ENCODE measurements around the gene CCR5AS.

The CCR5AS gene

DNA sequence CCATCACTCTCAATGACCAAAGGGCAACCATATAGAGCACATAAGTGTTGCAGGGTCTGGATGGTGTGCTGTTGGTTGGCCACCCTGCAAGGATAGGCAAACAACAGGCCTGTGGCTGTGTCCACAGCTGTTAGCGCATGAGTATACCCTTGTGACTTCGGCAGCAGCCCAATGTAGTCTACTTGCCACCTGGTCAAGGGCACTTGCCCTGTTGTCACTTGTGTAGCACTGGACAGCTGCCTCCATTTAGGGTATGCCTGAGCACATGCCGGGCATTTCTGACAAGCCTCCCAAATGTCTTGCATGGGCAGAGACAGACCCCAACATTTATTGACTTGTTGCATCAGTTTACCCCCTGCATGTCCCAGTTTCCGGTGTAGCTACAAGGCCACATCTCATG lies 12.9 kb upstream of the CCR5AS start:
- Mint-ChIP-seq H3K27ac (no peak overlapping the region), H3K9me3 (no peaks in the 10 kb centered on the region), H3K4me3 (no peak overlapping the region), H3K4me1 (ENCODE audit: low read depth) (no peaks in the 10 kb centered on the region), H3K36me3 (ENCODE audit: low read depth) (no peaks in the 10 kb centered on the region), H3K27me3 (ENCODE audit: low read depth) (peaks cover 5% of the 10 kb centered on the region)
- no peak for DNase-seq (ENCODE audit: low spot score)

DNA sequence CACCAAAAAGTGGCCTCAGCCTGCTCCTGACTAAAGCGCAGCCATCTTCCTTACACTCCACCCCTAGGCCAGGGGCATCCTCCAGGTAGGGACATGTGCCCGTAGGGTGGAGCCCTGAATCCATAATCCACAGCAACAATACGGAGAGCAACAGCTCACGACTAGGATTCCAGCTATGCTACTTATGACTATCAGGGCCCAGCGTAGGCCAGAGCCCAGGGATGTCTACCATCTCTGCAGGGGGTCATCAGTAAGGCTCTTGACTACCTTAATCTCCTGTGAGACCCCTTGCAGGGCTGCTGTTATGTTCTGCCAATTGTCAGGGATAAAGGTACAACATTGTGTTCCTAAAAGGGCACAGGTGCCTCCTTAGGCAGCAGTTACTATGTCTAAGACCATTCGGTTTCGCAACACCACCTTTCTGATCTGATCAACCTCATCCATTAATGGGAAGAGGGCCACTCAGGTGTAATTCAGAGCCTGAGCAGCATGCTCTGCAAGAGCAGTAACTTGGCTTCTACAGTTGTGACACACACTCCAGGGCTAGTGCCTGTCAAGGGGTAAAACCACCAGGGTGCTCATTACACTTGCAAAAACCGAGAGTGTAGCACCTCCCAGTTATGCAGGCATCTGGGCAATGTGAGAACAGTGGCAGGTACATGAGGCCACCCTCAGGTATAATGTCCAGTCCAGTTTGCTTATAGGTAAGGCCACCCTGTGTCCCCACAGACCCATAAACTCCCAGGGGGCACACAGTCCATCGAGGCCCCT lies 11.2 kb upstream of the CCR5AS start:
- H3K27ac Mint-ChIP-seq = no peak overlapping the region
- no peak for DNase-seq (ENCODE audit: low spot score)
- H3K36me3 Mint-ChIP-seq (ENCODE audit: low read depth) = no peaks in the 10 kb centered on the region
- no peak overlapping the region for H3K4me3 Mint-ChIP-seq
- peaks cover 5% of the 10 kb centered on the region for H3K27me3 Mint-ChIP-seq (ENCODE audit: low read depth)
- H3K4me1 Mint-ChIP-seq (ENCODE audit: low read depth) = no peaks in the 10 kb centered on the region
- no peaks in the 10 kb centered on the region for H3K9me3 Mint-ChIP-seq

DNA sequence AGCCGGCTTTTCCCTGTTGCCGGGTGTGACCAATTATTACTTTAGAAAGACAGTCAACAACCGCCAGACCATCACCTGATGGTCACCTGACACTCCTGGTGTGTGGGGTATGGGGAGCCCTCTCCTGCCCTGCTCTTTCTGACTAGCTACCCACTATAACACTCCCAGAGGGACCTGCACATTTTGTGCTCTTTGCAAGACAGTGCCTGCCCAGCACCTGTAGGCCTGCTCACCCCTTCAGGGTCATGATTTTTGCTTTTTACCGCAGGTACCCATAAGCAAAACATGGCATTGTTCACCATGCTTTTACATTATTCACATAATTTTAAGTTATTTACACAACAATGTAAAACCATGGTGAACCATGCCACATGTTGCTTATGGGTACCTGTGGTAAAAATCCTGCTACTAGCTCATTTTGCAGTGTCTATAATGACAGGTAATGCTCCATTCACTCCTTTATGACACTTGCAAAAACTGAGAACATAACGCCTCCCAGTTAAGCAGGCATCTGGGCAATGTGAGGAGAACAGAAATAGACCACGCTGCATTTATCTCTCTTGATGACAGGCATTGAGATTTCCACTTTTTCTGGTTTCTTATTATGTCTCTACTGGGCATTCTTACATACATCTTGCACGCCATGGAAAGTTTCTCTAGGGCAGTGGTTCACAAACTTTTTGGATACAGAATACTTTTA lies 10.1 kb upstream of the CCR5AS start:
- no peak for DNase-seq (ENCODE audit: low spot score)
- Mint-ChIP-seq H3K36me3 (ENCODE audit: low read depth) (no peaks in the 10 kb centered on the region), H3K4me1 (ENCODE audit: low read depth) (no peaks in the 10 kb centered on the region), H3K9me3 (no peaks in the 10 kb centered on the region), H3K27me3 (ENCODE audit: low read depth) (peaks cover 8% of the 10 kb centered on the region), H3K4me3 (no peak overlapping the region), H3K27ac (no peak overlapping the region)

DNA sequence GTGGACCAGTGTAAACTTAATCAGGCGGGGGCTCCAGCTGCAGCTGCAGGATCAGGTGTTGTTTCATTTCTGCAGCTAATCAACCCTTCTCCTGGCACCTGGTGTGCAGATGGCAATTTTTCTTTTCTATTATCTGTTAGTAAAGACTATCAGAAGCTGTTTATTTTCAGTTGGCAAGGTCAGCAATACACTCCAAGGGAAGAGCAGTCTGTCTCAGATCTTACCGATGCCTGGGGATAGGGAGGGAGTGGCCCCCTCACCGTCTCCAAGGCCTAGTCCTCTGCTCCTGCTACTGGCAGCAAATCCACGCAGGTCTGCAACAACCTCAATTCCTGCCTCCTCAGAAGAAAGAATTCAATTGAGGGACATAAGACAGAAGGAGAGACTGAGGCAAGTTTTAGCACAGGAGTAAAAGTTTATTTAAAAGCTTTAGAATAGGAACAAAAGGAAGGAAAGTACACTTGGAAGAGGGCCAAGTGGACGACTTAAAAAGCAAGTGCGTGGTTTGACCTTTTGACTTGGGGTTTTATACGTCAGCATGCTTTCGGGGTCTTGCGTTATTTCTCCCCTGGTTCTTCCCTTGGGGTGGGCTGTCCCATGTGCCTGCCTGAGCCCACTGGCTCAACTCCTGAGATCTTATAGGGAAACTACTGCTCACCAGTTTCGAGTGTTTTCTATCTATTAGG lies 9.4 kb upstream of the CCR5AS start:
- no peaks in the 10 kb centered on the region for H3K9me3 Mint-ChIP-seq
- H3K27ac Mint-ChIP-seq = no peak overlapping the region
- no peaks in the 10 kb centered on the region for H3K4me1 Mint-ChIP-seq (ENCODE audit: low read depth)
- H3K27me3 Mint-ChIP-seq (ENCODE audit: low read depth) = peaks cover 8% of the 10 kb centered on the region
- H3K36me3 Mint-ChIP-seq (ENCODE audit: low read depth) = no peaks in the 10 kb centered on the region
- DNase-seq (ENCODE audit: low spot score) = no peak
- no peak overlapping the region for H3K4me3 Mint-ChIP-seq

DNA sequence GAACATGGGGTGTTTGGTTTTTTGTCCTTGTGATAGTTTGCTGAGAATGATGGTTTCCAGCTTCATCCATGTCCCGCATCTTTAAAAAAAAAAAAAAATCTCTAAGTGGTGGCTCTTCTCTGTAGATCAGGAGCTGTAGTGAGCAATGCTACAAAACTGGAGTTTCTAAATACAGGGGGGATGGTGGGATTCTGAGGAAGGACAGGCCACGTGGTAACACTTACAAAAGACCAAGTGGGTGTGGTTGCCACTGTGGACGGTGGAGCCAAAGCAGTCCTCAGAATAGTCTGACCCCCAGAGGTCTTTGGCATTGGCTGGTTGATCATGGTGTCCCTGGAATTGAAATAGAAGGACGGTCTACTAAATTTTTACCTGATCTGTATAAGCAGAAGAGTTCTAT lies 7.9 kb upstream of the CCR5AS start:
- Mint-ChIP-seq H3K27me3 (ENCODE audit: low read depth) (peaks cover 10% of the 10 kb centered on the region), H3K36me3 (ENCODE audit: low read depth) (no peaks in the 10 kb centered on the region), H3K27ac (no peak overlapping the region), H3K9me3 (no peaks in the 10 kb centered on the region), H3K4me3 (no peak overlapping the region), H3K4me1 (ENCODE audit: low read depth) (peaks cover 3% of the 10 kb centered on the region)
- DNase-seq (ENCODE audit: low spot score) = no peak

DNA sequence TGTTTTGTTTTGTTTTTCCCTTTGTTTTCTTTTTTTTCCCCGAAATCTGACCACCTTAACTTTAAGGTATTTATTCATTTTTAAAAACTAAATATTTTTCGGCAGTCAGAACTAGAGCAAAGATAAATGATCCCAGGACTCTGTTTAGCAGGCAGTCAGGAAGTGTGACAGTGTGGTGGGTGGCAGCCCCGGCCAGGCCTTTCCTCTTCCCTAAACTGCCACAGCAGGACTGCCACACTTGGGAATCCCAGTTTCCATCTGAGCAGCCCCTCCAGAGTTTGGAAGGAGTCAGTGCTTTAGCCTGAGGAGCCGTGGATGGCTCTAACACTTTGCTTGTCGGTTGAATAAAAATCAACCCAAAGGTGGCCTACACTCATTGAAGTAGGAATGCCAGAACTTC lies 7.1 kb upstream of the CCR5AS start:
- H3K9me3 Mint-ChIP-seq = no peaks in the 10 kb centered on the region
- no peak overlapping the region for H3K4me3 Mint-ChIP-seq
- no peaks in the 10 kb centered on the region for H3K36me3 Mint-ChIP-seq (ENCODE audit: low read depth)
- H3K27ac Mint-ChIP-seq = no peak overlapping the region
- H3K4me1 Mint-ChIP-seq (ENCODE audit: low read depth) = peaks cover 6% of the 10 kb centered on the region
- DNase-seq (ENCODE audit: low spot score) = no peak
- peaks cover 10% of the 10 kb centered on the region for H3K27me3 Mint-ChIP-seq (ENCODE audit: low read depth)

DNA sequence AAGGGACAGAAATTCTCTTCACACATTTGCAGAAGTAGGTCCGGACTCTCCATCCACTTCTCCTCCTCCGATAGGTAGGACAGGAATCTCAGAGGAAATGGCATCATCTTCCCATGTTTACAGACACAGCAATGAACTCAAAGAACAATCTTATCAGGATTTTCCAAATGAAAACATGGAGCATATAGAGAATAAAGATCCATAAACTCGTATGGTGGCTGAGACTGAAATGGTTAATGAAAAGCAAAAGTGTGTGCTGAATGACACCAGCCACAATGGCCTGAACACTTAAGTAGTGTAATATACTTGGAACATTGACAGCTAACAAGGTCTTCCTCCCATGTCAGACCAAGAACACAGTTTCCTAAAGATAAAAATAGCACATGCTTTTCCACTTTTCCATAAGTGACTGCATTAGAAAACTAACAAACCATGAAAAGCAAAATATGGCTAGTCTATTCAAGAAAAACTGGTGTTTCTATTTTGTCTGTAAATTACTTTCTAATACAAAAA lies 6.0 kb upstream of the CCR5AS start:
- Mint-ChIP-seq H3K36me3 (ENCODE audit: low read depth) (no peaks in the 10 kb centered on the region), H3K27ac (no peak overlapping the region), H3K4me1 (ENCODE audit: low read depth) (peaks cover 16% of the 10 kb centered on the region), H3K27me3 (ENCODE audit: low read depth) (peaks cover 10% of the 10 kb centered on the region), H3K9me3 (no peaks in the 10 kb centered on the region), H3K4me3 (no peak overlapping the region)
- no peak for DNase-seq (ENCODE audit: low spot score)

DNA sequence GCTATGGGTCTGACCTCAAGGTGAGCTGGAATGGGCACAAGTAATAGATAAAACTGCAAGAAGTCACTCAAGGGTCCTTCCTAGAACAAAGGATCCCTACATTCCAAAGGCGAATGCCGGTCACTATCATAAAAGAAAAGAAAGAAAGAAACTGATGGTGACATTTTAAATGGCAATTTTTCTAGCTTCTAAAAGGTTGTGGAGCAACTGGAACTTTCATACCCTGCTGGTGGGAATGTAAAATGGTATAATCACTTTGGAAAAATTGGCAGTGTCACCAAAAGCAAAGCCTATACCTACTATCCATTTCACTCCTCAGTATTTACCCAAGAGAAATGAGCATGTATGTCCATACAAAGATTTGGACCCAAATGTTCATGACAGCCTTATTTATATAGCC lies 4.4 kb upstream of the CCR5AS start:
- Mint-ChIP-seq H3K4me3 (no peak overlapping the region), H3K27ac (no peak overlapping the region), H3K4me1 (ENCODE audit: low read depth) (peaks cover 25% of the 10 kb centered on the region), H3K36me3 (ENCODE audit: low read depth) (peaks cover 1% of the 10 kb centered on the region), H3K9me3 (no peaks in the 10 kb centered on the region), H3K27me3 (ENCODE audit: low read depth) (peaks cover 10% of the 10 kb centered on the region)
- no peak for DNase-seq (ENCODE audit: low spot score)

DNA sequence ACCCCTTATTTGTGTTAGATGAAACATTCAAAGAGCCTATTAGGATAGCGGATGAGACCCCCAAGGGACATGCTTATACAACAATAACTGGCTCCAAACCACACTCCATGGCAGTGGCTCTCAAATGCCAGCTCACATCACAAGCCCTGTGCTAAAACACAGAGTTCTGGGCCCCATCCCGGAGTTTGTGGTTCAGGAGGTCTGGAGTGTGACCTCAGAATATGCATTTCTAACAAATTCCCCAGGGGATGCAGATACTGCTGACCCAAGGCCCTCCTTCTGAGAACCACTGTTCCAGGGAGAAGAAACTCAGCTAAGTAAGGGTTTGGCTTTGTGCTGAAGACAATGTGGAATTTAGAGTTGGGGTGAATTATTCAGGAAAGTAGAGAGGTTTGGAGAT lies 3.8 kb upstream of the CCR5AS start:
- H3K4me1 Mint-ChIP-seq (ENCODE audit: low read depth) = peaks cover 25% of the 10 kb centered on the region
- DNase-seq (ENCODE audit: low spot score) = no peak

DNA sequence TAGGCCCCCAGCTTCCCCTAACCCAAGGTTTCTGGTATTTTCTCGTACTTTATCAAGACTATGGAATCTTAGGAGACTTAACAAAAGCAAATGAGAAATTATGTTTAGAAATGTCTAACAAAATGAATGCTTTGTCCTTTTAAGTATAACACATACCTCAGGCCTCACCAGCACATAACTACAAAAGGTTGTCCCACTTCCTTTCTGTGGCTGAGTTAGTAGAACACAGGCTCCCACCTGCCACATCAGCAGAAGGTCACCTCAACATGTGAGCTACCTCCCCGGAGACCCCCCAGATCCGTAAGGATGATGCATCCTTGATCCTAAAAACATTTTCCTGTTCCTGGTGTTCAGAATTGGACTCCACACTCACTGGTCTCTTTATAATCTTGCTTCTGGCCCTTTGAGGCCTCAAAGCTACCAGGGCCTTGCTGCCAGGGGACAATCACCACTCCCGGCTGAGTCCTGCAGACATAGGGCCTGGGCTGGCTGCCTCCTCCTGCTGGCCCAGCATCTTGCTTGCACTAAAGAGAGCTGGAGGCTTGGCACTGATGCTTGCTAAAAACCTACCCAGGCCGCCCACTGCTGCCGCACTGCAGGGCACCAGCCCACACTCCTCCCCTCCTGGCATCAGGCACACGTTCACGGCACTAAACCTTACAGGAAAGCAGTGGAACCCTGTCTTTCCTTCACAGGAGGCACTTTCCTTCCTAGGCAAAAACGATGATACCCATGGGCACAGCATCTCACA lies 3.0 kb upstream of the CCR5AS start:
- H3K27me3 Mint-ChIP-seq (ENCODE audit: low read depth) = peaks cover 10% of the 10 kb centered on the region
- peaks cover 1% of the 10 kb centered on the region for H3K36me3 Mint-ChIP-seq (ENCODE audit: low read depth)
- H3K4me1 Mint-ChIP-seq (ENCODE audit: low read depth) = peaks cover 25% of the 10 kb centered on the region
- no peak for DNase-seq (ENCODE audit: low spot score)
- H3K9me3 Mint-ChIP-seq = no peaks in the 10 kb centered on the region
- no peak overlapping the region for H3K4me3 Mint-ChIP-seq
- H3K27ac Mint-ChIP-seq = no peak overlapping the region

More for the DNA sequence above, 3.8 kb upstream of the CCR5AS start:
- Mint-ChIP-seq H3K36me3 (ENCODE audit: low read depth) (peaks cover 1% of the 10 kb centered on the region), H3K9me3 (no peaks in the 10 kb centered on the region), H3K4me3 (no peak overlapping the region), H3K27me3 (ENCODE audit: low read depth) (peaks cover 8% of the 10 kb centered on the region), H3K27ac (no peak overlapping the region)

DNA sequence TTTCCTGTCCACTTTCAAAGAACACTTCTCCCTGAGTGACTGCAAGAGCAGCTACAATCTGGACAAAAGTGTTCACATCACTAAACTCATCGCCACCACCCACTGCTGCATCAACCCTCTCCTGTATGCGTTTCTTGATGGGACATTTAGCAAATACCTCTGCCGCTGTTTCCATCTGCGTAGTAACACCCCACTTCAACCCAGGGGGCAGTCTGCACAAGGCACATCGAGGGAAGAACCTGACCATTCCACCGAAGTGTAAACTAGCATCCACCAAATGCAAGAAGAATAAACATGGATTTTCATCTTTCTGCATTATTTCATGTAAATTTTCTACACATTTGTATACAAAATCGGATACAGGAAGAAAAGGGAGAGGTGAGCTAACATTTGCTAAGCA lies 2.0 kb upstream of the CCR5AS start:
- peaks cover 12% of the 10 kb centered on the region for H3K27me3 Mint-ChIP-seq (ENCODE audit: low read depth)
- H3K9me3 Mint-ChIP-seq = no peaks in the 10 kb centered on the region
- no peak overlapping the region for H3K4me3 Mint-ChIP-seq
- no peak overlapping the region for H3K27ac Mint-ChIP-seq
- DNase-seq (ENCODE audit: low spot score) = no peak
- peaks cover 25% of the 10 kb centered on the region for H3K4me1 Mint-ChIP-seq (ENCODE audit: low read depth)
- H3K36me3 Mint-ChIP-seq (ENCODE audit: low read depth) = peaks cover 1% of the 10 kb centered on the region

DNA sequence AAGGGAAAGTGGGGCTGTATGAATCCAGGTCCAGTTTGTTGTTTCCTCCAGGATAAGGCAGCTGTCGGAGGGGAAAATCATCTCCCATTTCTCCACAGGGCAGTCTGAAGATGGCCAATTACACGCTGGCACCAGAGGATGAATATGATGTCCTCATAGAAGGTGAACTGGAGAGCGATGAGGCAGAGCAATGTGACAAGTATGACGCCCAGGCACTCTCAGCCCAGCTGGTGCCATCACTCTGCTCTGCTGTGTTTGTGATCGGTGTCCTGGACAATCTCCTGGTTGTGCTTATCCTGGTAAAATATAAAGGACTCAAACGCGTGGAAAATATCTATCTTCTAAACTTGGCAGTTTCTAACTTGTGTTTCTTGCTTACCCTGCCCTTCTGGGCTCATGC lies 1.1 kb upstream of the CCR5AS start:
- peak overlapping the region; percentile 85 for H3K4me3 Mint-ChIP-seq
- DNase-seq (ENCODE audit: low spot score) = no peak
- H3K27me3 Mint-ChIP-seq (ENCODE audit: low read depth) = peaks cover 18% of the 10 kb centered on the region
- peaks cover 25% of the 10 kb centered on the region for H3K4me1 Mint-ChIP-seq (ENCODE audit: low read depth)
- no peak overlapping the region for H3K27ac Mint-ChIP-seq
- H3K36me3 Mint-ChIP-seq (ENCODE audit: low read depth) = peaks cover 1% of the 10 kb centered on the region
- H3K9me3 Mint-ChIP-seq = peaks cover 2% of the 10 kb centered on the region

DNA sequence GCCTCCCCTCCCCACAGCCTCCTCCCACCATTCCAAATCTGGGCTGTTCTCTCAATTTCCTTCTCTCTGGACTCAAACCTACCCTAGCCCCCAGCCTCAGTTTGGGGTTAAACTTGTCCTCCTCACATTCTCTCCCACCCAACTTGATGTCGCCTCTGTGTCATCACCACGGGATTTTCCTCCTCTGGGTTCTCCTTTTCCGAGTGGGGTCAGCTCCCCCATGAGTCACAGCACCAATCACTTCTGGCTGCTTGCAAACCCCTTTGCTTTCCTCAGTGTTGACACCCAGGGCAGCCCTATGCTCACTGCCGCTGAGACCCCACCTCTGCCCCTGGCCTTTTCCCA lies 451 bp downstream of the CCR5AS start:
- Mint-ChIP-seq H3K27ac (peak overlapping the region; percentile 91), H3K4me3 (no peak overlapping the region), H3K27me3 (ENCODE audit: low read depth) (peaks cover 20% of the 10 kb centered on the region), H3K36me3 (ENCODE audit: low read depth) (peaks cover 1% of the 10 kb centered on the region), H3K9me3 (peaks cover 5% of the 10 kb centered on the region), H3K4me1 (ENCODE audit: low read depth) (peaks cover 25% of the 10 kb centered on the region)
- no peak for DNase-seq (ENCODE audit: low spot score)

Data from T-helper 2 cell treated with Interferon-gamma antibody and Interleukin-4, amounts not matched to agents 5 μg/mL and 100 μg/mL, for 36 hours (primary cell).